H54 (cell line): Measurements from ENCODE around the gene POLD1.
"Not testable (repeated sequence)": the region's sequence is repeated elsewhere in the genome, so short reads cannot be mapped to it uniquely, and the experiment has no call there.

Experiments used
- DNase-seq: peaks from one replicate; pipeline ENCODE4 v3.0.0; 2011; ENCODE audit warnings: low spot score, mixed read lengths; ENCODE audit not compliant: insufficient read length
- FAIRE-seq: peaks from 3 replicates; lab custom pipeline; 2011; peaks lifted over from hg19 to GRCh38; lab: Jason Lieb, UNC
- POLR2A ChIP-seq: IDR thresholded peaks from 2 replicates; pipeline ENCODE4 v1.6.1; 2011; ENCODE audit warnings: low read depth, mild to moderate bottlenecking, low read length

Gene POLD1

GRCh38 chr19:50437862-50438449 is 53.8 kb downstream of the POLD1 start:
- DNase-seq = no peak
- TF ChIP-seq POLR2A = no peak
- no peak for FAIRE-seq

- DNase-seq, FAIRE-seq: not testable (repeated sequence)
Measured at GRCh38 chr19:50439130-50439529, 55.0 kb downstream of the POLD1 start.

GRCh38 chr19:50444059-50444458 is 59.9 kb downstream of the POLD1 start:
- TF ChIP-seq POLR2A = no peak
- FAIRE-seq (no peak), DNase-seq (no peak)

GRCh38 chr19:50447053-50447452 is 62.9 kb downstream of the POLD1 start:
- TF ChIP-seq POLR2A = no peak
- DNase-seq (no peak), FAIRE-seq (no peak)

GRCh38 chr19:50447750-50448149 is 63.6 kb downstream of the POLD1 start:
- TF ChIP-seq POLR2A = no peak
- FAIRE-seq (no peak), DNase-seq (no peak)

- DNase-seq (peak; percentile 83), FAIRE-seq (peak; percentile 23)
- TF ChIP-seq POLR2A = no peak
Measured at GRCh38 chr19:50449236-50449899, 65.2 kb downstream of the POLD1 start.

GRCh38 chr19:50450369-50451222 is 66.4 kb downstream of the POLD1 start:
- FAIRE-seq (no peak), DNase-seq (no peak)
- TF ChIP-seq POLR2A = no peak

- DNase-seq (no peak), FAIRE-seq (no peak)
- TF ChIP-seq POLR2A = no peak
Measured at GRCh38 chr19:50451223-50451534, 67.0 kb downstream of the POLD1 start.

GRCh38 chr19:50453243-50453642 is 69.1 kb downstream of the POLD1 start:
- TF ChIP-seq POLR2A = no peak
- no peak for DNase-seq
- no peak for FAIRE-seq

GRCh38 chr19:50455992-50456391 is 71.8 kb downstream of the POLD1 start:
- TF ChIP-seq POLR2A = no peak
- DNase-seq (no peak), FAIRE-seq (no peak)

GRCh38 chr19:50457300-50457699 is 73.2 kb downstream of the POLD1 start:
- FAIRE-seq = no peak
- DNase-seq = no peak
- TF ChIP-seq POLR2A = no peak

- DNase-seq (no peak), FAIRE-seq (no peak)
- TF ChIP-seq POLR2A = no peak
Measured at GRCh38 chr19:50458396-50459066, 74.4 kb downstream of the POLD1 start.

- FAIRE-seq (no peak), DNase-seq (no peak)
- TF ChIP-seq POLR2A = no peak
Measured at GRCh38 chr19:50459067-50459456, 74.9 kb downstream of the POLD1 start.

- TF ChIP-seq POLR2A = no peak
- DNase-seq (no peak), FAIRE-seq (no peak)
Measured at GRCh38 chr19:50459638-50460037, 75.5 kb downstream of the POLD1 start.
